ENCODE data around the gene DSCAML1.

The DSCAML1 gene

DNA sequence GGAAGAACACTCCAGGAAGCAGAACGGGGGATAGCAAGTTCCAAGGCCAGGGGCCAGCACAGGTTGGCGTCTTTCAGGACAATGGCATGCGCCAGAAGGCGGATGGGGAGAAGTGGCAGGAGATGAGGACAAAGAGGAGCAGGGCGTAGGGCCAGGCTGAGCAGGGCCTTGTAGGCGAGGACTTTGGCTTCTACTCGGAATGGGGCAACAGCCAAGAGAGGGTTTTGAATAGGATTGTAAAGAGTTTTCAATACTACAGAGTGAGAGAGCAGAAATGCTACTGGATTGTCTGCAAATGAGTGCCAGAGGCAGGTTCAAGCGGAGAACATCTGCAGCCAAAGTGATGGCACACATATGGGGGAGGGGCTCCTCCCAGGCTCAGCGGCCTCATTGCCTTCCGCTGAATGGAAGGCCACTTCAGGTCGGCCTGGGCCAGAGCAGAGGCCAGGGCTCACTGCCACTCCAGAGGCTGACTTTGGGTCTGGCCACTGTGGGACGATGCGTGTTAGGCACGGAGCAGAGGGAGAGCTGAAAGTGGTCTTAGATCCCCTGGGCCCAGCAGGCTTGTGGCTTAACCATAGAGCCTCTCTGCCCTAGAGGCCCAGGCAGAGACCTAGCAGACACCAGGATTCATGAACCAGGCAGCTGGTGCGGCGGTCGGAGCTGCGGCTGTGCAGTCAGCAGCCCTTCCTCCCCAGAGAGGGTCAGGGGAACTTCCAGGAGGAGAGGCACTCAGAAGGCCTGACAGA lies 118.2 kb downstream of the DSCAML1 start:
- DNase-seq (ENCODE audit: low read depth): no peak
- Histone ChIP-seq H3K36me3 (ENCODE audit: control insufficient read depth, insufficient read depth, low read length, severe bottlenecking) (no peaks in the 10 kb centered on the region), H3K9me3 (ENCODE audit: control insufficient read depth, low read length) (no peaks in the 10 kb centered on the region), H3K4me3 (ENCODE audit: low read length) (no peak overlapping the region), H3K27me3 (replicated peaks; ENCODE audit: control insufficient read depth, insufficient read depth, low read length) (peaks cover 76% of the 10 kb centered on the region), H3K4me1 (ENCODE audit: control insufficient read depth, insufficient read depth, low read length) (no peaks in the 10 kb centered on the region), H3K9ac (ENCODE audit: low read length) (no peak overlapping the region)

DNA sequence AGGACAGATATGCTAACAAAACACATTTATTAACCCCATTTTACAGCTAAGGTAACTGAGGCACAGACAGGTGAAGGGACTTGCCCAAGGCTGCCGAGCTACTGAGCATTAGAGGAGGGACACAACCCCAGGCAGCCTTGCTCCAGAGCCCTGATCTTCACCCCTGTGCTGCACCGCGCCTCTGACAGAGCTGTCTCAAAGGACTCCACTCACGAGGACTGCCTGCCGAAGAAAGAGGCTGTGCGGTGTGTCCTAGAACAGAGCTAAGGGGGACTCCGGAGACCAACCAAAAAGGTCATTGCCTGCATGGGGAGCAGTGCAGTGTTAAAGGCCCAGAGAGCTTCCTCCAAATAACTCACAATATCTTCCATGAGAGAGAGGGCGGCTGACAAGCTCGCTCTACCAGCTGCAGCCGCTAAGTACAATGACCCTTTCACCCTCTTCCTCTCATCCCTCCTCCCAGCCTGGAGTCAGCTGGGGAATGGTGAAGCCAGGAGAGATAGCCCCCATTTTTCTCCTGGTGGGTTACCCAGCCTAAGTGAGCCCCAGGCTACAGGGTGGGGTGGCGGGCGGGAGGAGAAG lies 119.2 kb downstream of the DSCAML1 start:
- H3K9ac ChIP-seq (ENCODE audit: low read length): no peak overlapping the region
- H3K9me3 ChIP-seq (ENCODE audit: control insufficient read depth, low read length): no peaks in the 10 kb centered on the region
- H3K4me3 ChIP-seq (ENCODE audit: low read length): no peak overlapping the region
- H3K4me1 ChIP-seq (ENCODE audit: control insufficient read depth, insufficient read depth, low read length): no peaks in the 10 kb centered on the region
- no peaks in the 10 kb centered on the region for H3K36me3 ChIP-seq (ENCODE audit: control insufficient read depth, insufficient read depth, low read length, severe bottlenecking)
- DNase-seq (ENCODE audit: low read depth): no peak
- H3K27me3 ChIP-seq (replicated peaks; ENCODE audit: control insufficient read depth, insufficient read depth, low read length): peaks cover 82% of the 10 kb centered on the region

GRCh38 chr11:117676501-117676900 lies 120.5 kb downstream of the DSCAML1 start:
- H3K4me1 ChIP-seq (ENCODE audit: control insufficient read depth, insufficient read depth, low read length): no peaks in the 10 kb centered on the region
- peaks cover 76% of the 10 kb centered on the region for H3K27me3 ChIP-seq (replicated peaks; ENCODE audit: control insufficient read depth, insufficient read depth, low read length)

DNA sequence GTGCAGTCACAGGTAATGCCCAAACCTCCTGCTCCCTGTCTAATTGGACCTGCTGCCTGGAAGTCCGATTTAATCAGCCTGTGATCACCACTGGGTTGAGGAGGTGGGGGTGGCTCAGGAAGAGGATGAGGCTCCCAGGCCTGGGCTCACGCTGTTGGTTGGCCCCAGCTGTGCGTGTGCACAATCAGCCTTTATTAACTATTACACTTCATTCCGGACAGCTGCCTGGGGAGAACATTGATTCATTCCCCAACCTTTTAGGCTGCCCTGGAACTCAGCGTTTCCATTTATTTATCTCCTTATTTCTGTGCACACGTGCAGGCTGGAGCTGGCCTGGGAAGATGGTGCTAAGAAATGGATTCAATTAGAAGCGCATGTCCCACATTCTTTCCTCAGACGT lies 123.4 kb downstream of the DSCAML1 start:
- Histone ChIP-seq H3K4me3 (ENCODE audit: low read length) (no peak overlapping the region), H3K27me3 (replicated peaks; ENCODE audit: control insufficient read depth, insufficient read depth, low read length) (peaks cover 80% of the 10 kb centered on the region), H3K4me1 (ENCODE audit: control insufficient read depth, insufficient read depth, low read length) (no peaks in the 10 kb centered on the region), H3K9me3 (ENCODE audit: control insufficient read depth, low read length) (no peaks in the 10 kb centered on the region), H3K9ac (ENCODE audit: low read length) (no peak overlapping the region), H3K36me3 (ENCODE audit: control insufficient read depth, insufficient read depth, low read length, severe bottlenecking) (no peaks in the 10 kb centered on the region)
- DNase-seq (ENCODE audit: low read depth): no peak

More at GRCh38 chr11:117676501-117676900, 120.5 kb downstream of the DSCAML1 start:
- no peak for DNase-seq (ENCODE audit: low read depth)
- Histone ChIP-seq H3K9me3 (ENCODE audit: control insufficient read depth, low read length) (no peaks in the 10 kb centered on the region), H3K9ac (ENCODE audit: low read length) (no peak overlapping the region), H3K4me3 (ENCODE audit: low read length) (no peak overlapping the region), H3K36me3 (ENCODE audit: control insufficient read depth, insufficient read depth, low read length, severe bottlenecking) (no peaks in the 10 kb centered on the region)

GRCh38 chr11:117671370-117671769 lies 125.6 kb downstream of the DSCAML1 start:
- Histone ChIP-seq H3K4me3 (ENCODE audit: low read length) (no peak overlapping the region), H3K27me3 (replicated peaks; ENCODE audit: control insufficient read depth, insufficient read depth, low read length) (peaks cover 72% of the 10 kb centered on the region), H3K9ac (ENCODE audit: low read length) (no peak overlapping the region), H3K4me1 (ENCODE audit: control insufficient read depth, insufficient read depth, low read length) (no peaks in the 10 kb centered on the region), H3K36me3 (ENCODE audit: control insufficient read depth, insufficient read depth, low read length, severe bottlenecking) (no peaks in the 10 kb centered on the region), H3K9me3 (ENCODE audit: control insufficient read depth, low read length) (no peaks in the 10 kb centered on the region)
- no peak for DNase-seq (ENCODE audit: low read depth)

DNA sequence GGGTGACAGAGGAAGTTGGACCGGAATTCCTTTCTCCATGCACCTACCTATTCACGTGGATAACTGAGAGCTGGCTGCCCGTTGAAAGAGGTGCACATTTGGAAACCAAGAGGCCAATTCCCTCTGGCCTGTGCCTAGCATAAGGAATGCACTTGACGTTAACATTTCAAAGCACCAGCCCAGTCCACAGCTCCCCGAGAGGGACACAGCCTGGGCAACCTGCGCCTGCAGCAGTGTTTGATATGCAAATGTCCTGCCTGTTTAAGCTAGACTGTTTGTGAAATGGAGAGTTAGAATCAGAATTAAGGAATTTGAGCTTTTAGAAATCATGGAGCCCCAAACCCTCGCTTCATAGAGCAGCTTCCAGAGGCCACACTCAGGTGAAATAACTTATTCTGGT lies 126.1 kb downstream of the DSCAML1 start:
- DNase-seq (ENCODE audit: low read depth): no peak
- no peaks in the 10 kb centered on the region for H3K9me3 ChIP-seq (ENCODE audit: control insufficient read depth, low read length)
- no peaks in the 10 kb centered on the region for H3K36me3 ChIP-seq (ENCODE audit: control insufficient read depth, insufficient read depth, low read length, severe bottlenecking)
- no peak overlapping the region for H3K9ac ChIP-seq (ENCODE audit: low read length)
- no peaks in the 10 kb centered on the region for H3K4me1 ChIP-seq (ENCODE audit: control insufficient read depth, insufficient read depth, low read length)
- H3K4me3 ChIP-seq (ENCODE audit: low read length): no peak overlapping the region
- H3K27me3 ChIP-seq (replicated peaks; ENCODE audit: control insufficient read depth, insufficient read depth, low read length): peaks cover 72% of the 10 kb centered on the region

- Histone ChIP-seq H3K27me3 (replicated peaks; ENCODE audit: control insufficient read depth, insufficient read depth, low read length) (peaks cover 72% of the 10 kb centered on the region), H3K9me3 (ENCODE audit: control insufficient read depth, low read length) (no peaks in the 10 kb centered on the region)
- DNase-seq (ENCODE audit: low read depth): no peak
Measured at GRCh38 chr11:117670443-117670842, 126.6 kb downstream of the DSCAML1 start.

DNA sequence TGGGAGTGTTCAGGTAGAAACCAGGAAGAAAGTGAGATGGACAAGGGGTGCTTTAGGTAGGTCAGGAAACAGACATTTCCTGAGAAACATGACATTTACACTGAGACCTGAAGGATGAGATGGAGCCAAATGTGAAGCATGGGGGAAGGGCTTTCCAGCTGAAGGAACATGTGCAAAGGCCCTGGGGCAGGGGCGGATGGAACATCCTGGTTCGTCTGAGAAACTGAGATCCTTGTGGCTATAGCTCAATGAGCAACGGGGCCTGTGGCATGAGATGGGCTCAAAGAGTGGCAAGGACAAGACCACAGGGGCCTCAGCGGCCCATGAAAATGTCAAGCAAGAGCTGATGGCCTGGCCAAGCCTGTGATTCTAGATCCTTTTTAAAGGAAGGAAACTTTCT lies 127.4 kb downstream of the DSCAML1 start:
- Histone ChIP-seq H3K36me3 (ENCODE audit: control insufficient read depth, insufficient read depth, low read length, severe bottlenecking) (no peaks in the 10 kb centered on the region), H3K4me3 (ENCODE audit: low read length) (no peak overlapping the region), H3K27me3 (replicated peaks; ENCODE audit: control insufficient read depth, insufficient read depth, low read length) (peaks cover 75% of the 10 kb centered on the region), H3K9ac (ENCODE audit: low read length) (no peak overlapping the region), H3K4me1 (ENCODE audit: control insufficient read depth, insufficient read depth, low read length) (no peaks in the 10 kb centered on the region), H3K9me3 (ENCODE audit: control insufficient read depth, low read length) (no peaks in the 10 kb centered on the region)
- DNase-seq (ENCODE audit: low read depth): no peak

More at GRCh38 chr11:117670443-117670842, 126.6 kb downstream of the DSCAML1 start:
- Histone ChIP-seq H3K9ac (ENCODE audit: low read length) (no peak overlapping the region), H3K36me3 (ENCODE audit: control insufficient read depth, insufficient read depth, low read length, severe bottlenecking) (no peaks in the 10 kb centered on the region), H3K4me1 (ENCODE audit: control insufficient read depth, insufficient read depth, low read length) (no peaks in the 10 kb centered on the region), H3K4me3 (ENCODE audit: low read length) (no peak overlapping the region)

DNA sequence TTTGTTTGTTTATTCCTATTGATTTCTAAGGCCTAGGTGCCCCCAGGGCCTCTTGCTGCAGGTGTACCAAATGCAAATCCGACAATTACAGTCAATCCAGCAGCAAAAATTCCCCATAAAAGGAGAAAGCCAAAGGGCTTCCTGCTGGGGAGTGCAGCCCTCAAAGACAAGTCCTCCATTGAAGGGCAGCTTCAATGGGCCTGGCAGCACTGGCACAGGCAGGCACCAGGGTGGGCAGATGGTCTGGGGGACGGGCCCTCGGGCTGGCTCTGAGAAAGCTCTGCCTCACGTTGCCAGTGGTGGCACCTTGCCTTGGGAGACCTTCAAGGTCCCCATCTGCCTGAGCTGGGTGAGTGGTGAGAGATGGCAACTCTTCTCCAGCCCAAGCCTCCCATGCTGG lies 128.0 kb downstream of the DSCAML1 start:
- H3K4me3 ChIP-seq (ENCODE audit: low read length): no peak overlapping the region
- H3K36me3 ChIP-seq (ENCODE audit: control insufficient read depth, insufficient read depth, low read length, severe bottlenecking): no peaks in the 10 kb centered on the region
- H3K9ac ChIP-seq (ENCODE audit: low read length): no peak overlapping the region
- no peaks in the 10 kb centered on the region for H3K9me3 ChIP-seq (ENCODE audit: control insufficient read depth, low read length)
- no peak for DNase-seq (ENCODE audit: low read depth)
- no peaks in the 10 kb centered on the region for H3K4me1 ChIP-seq (ENCODE audit: control insufficient read depth, insufficient read depth, low read length)
- peaks cover 74% of the 10 kb centered on the region for H3K27me3 ChIP-seq (replicated peaks; ENCODE audit: control insufficient read depth, insufficient read depth, low read length)

DNA sequence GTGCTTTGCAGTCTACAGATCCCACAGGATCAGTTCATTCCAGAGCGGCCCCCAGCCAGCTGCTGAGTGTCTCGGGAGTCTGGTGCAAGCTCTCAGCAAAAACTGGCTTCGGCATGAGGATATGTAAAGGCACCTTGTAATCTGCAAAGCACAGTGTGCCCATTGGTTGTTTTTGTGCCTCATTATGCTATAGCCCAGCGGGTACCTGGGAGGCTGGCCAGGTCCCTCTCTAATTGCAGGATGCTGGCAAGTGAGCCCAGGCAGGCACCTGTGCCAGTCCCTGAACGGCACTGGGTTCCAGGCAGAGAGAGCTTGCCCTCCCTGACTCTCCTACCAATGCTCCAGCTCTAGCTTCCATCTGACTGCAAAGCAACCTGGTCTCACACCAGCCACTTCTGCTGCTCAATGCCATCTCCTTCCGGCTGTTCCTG lies 128.7 kb downstream of the DSCAML1 start:
- no peak for DNase-seq (ENCODE audit: low read depth)
- no peak overlapping the region for H3K4me3 ChIP-seq (ENCODE audit: low read length)
- H3K9me3 ChIP-seq (ENCODE audit: control insufficient read depth, low read length): no peaks in the 10 kb centered on the region
- H3K36me3 ChIP-seq (ENCODE audit: control insufficient read depth, insufficient read depth, low read length, severe bottlenecking): no peaks in the 10 kb centered on the region
- H3K9ac ChIP-seq (ENCODE audit: low read length): no peak overlapping the region
- no peaks in the 10 kb centered on the region for H3K4me1 ChIP-seq (ENCODE audit: control insufficient read depth, insufficient read depth, low read length)
- H3K27me3 ChIP-seq (replicated peaks; ENCODE audit: control insufficient read depth, insufficient read depth, low read length): peaks cover 67% of the 10 kb centered on the region

DNA sequence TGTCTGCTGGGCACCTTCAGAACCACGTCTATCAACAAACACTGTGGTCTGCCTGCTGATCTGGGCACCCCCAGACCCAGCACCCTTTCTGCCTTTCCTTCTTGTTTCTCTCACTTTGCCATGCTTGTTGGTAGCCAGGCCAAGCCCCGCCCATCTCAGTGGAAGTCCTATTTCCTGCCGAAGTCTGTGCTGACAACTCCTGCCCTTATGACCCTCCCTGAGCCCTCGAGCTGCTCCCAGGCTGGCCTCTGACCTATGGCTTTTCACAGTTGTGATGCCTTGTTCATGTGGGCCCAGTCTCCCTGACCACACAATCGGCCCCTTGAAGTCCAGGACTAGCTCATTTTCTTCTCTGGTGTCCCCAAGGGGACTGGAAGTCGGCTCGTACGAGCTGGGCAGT lies 132.1 kb downstream of the DSCAML1 start:
- Histone ChIP-seq H3K9me3 (ENCODE audit: control insufficient read depth, low read length) (no peaks in the 10 kb centered on the region), H3K36me3 (ENCODE audit: control insufficient read depth, insufficient read depth, low read length, severe bottlenecking) (no peaks in the 10 kb centered on the region), H3K4me3 (ENCODE audit: low read length) (no peak overlapping the region), H3K27me3 (replicated peaks; ENCODE audit: control insufficient read depth, insufficient read depth, low read length) (peaks cover 63% of the 10 kb centered on the region), H3K9ac (ENCODE audit: low read length) (no peak overlapping the region), H3K4me1 (ENCODE audit: control insufficient read depth, insufficient read depth, low read length) (no peaks in the 10 kb centered on the region)
- no peak for DNase-seq (ENCODE audit: low read depth)

Data from adipocyte (in vitro differentiated cells).